Endothelial cell of umbilical vein (primary cell): ENCODE data around the gene PSMC2. TPM values are rescaled to one million over a fixed set of nuclear protein-coding genes. Genes with fewer than 3 reads are reported as not detected.

Experiments used
- BruUV-seq: library from RNA; stranded (reverse); fragments of 400-500 nt; replicated peaks from 2 replicates; lab custom pipeline; 2021; lab: Mats Ljungman, UMichigan
- CTCF ChIA-PET: fragments of 300-600, 350-600 bp; sonication (Branson Sonifier 250); formaldehyde crosslinking; loops from one replicate; lab custom pipeline; 2021; ENCODE audit warnings: antibody characterized with exemption, inconsistent platforms; lab: Charles Lee
- POLR2A ChIA-PET: fragments of 300-600, 350-600 bp; sonication (Branson Sonifier 250); formaldehyde crosslinking; loops from one replicate; lab custom pipeline; 2021; ENCODE audit warnings: antibody characterized with exemption, inconsistent platforms; lab: Charles Lee
- DNase-seq: peaks from one replicate; pipeline ENCODE4 v3.0.0-alpha.2; 2011; ENCODE audit warnings: low read depth, low spot score
- FAIRE-seq: peaks from 2 replicates; lab custom pipeline; 2011; peaks lifted over from hg19 to GRCh38; lab: Jason Lieb, UNC
- H2AFZ ChIP-seq: 2 replicates; pipeline ENCODE4 v1.6.0; 2012; ENCODE audit warnings: low read depth, low read length, control low read depth, inconsistent platforms
- H3K27ac ChIP-seq: 2 replicates; pipeline ENCODE4 v1.5.1; 2011; ENCODE audit warnings: low read depth, mild to moderate bottlenecking, control low read depth, low read length, moderate library complexity; ENCODE audit not compliant: insufficient read depth
- H3K27me3 ChIP-seq, 2 experiments: 2 replicates each; pipeline versions ENCODE4 v1.6.0 to v1.6.1; 2011; ENCODE audit warnings: low read length in 2 of 2, mixed read lengths in 1 of 2; ENCODE audit not compliant: control insufficient read depth in 2 of 2, insufficient read depth in 2 of 2
- H3K36me3 ChIP-seq, 2 experiments: 2 replicates in 1 of 2; 3 replicates in 1 of 2; pipeline ENCODE4 v1.5.1; 2011; ENCODE audit warnings: low read length in 2 of 2, mild to moderate bottlenecking in 1 of 2, moderate library complexity in 1 of 2; ENCODE audit not compliant: control insufficient read depth in 2 of 2, insufficient read depth in 2 of 2; ENCODE audit errors: extremely low read depth in 1 of 2
- H3K4me1 ChIP-seq: 3 replicates; pipeline ENCODE4 v1.5.1; 2011; ENCODE audit warnings: mild to moderate bottlenecking, low read length; ENCODE audit not compliant: control insufficient read depth, insufficient read depth; ENCODE audit errors: extremely low read depth
- H3K4me2 ChIP-seq: 2 replicates; pipeline ENCODE4 v1.6.1; 2011; ENCODE audit warnings: low read length, control low read depth, mixed read lengths; ENCODE audit not compliant: insufficient read depth
- H3K4me3 ChIP-seq, 3 experiments: fragments of 200-600 bp in 1 of 3; sonication (generic), shearing (Covaris generic) in 1 of 3; replicated peaks in 1 of 3; 2 replicates each; pipeline ENCODE4 v1.5.1; 2011 to 2016; ENCODE audit warnings: control low read depth in 3 of 3, low read length in 3 of 3, mild to moderate bottlenecking in 2 of 3, inconsistent platforms in 1 of 3, low read depth in 1 of 3, moderate library complexity in 1 of 3; ENCODE audit not compliant: insufficient read depth in 1 of 3
- H3K79me2 ChIP-seq: 2 replicates; pipeline ENCODE4 v1.6.0; 2012; ENCODE audit warnings: low read length, inconsistent platforms; ENCODE audit not compliant: control insufficient read depth, insufficient read depth
- H3K9ac ChIP-seq: replicated peaks from 2 replicates; pipeline ENCODE3; 2011; ENCODE audit warnings: low read length, control low read depth; ENCODE audit not compliant: insufficient read depth; ENCODE audit errors: extremely low read depth
- H3K9me1 ChIP-seq: replicated peaks from 3 replicates; pipeline ENCODE4 v1.6.0; 2011; ENCODE audit warnings: mild to moderate bottlenecking, low read length; ENCODE audit not compliant: control insufficient read depth, insufficient read depth; ENCODE audit errors: extremely low read depth
- H3K9me3 ChIP-seq: replicated peaks from 2 replicates; pipeline ENCODE4 v1.5.1; 2012; ENCODE audit warnings: low read length, inconsistent platforms; ENCODE audit not compliant: control insufficient read depth, insufficient read depth
- H4K20me1 ChIP-seq: replicated peaks from 2 replicates; pipeline ENCODE3; 2011; ENCODE audit warnings: mild to moderate bottlenecking, low read length; ENCODE audit not compliant: control insufficient read depth, insufficient read depth; ENCODE audit errors: extremely low read depth
- CTCF ChIP-seq, 2 donors: IDR thresholded peaks; 1 replicate in 1 of 2; 2 replicates in 1 of 2; pipeline ENCODE4 v1.5.1; 2011; ENCODE audit warnings: low read length in 2 of 2, mild to moderate bottlenecking in 2 of 2, moderate library complexity in 2 of 2, control low read depth in 1 of 2, inconsistent platforms in 1 of 2, low read depth in 1 of 2; ENCODE audit not compliant: insufficient read depth in 1 of 2; ENCODE audit errors: extremely low read depth in 1 of 2
- EZH2 ChIP-seq: IDR thresholded peaks from 2 replicates; pipeline ENCODE4 v1.6.1; 2012; ENCODE audit warnings: borderline replicate concordance, low read depth, mild to moderate bottlenecking, moderate library complexity, low read length, inconsistent platforms; ENCODE audit not compliant: severe bottlenecking
- FOS ChIP-seq: IDR thresholded peaks from 2 replicates; pipeline ENCODE4 v1.6.1; 2011; ENCODE audit warnings: mild to moderate bottlenecking, low read length, moderate library complexity, borderline replicate concordance; ENCODE audit not compliant: insufficient read depth
- GATA2 ChIP-seq: IDR thresholded peaks from 2 replicates; pipeline ENCODE4 v1.7.0; 2011; ENCODE audit warnings: low read depth, mild to moderate bottlenecking, moderate library complexity, mixed read lengths, low read length; ENCODE audit not compliant: insufficient read length, insufficient read depth
- JUN ChIP-seq: IDR thresholded peaks from 2 replicates; pipeline ENCODE4 v1.6.1; 2011; ENCODE audit warnings: borderline replicate concordance, low read depth; ENCODE audit not compliant: insufficient read length, insufficient read depth
- MAX ChIP-seq: IDR thresholded peaks from 2 replicates; pipeline ENCODE4 v1.6.1; 2011; ENCODE audit not compliant: insufficient read depth, insufficient read length
- MYC ChIP-seq: IDR thresholded peaks from one replicate; pipeline ENCODE4 v1.6.1; 2011; ENCODE audit warnings: mild to moderate bottlenecking, low read depth, low read length
- POLR2A ChIP-seq: IDR thresholded peaks from 2 replicates; pipeline ENCODE4 v1.6.1; 2012; ENCODE audit warnings: low read depth, mild to moderate bottlenecking, control low read depth, low read length
- POLR2AphosphoS5 ChIP-seq: IDR thresholded peaks from 2 replicates; pipeline ENCODE4 v1.6.1; 2012; ENCODE audit warnings: low read depth, mild to moderate bottlenecking, control low read depth, low read length, moderate library complexity; ENCODE audit not compliant: insufficient read depth
- dilution Hi-C: fragments of 300-500 bp; cut with MboI; formaldehyde crosslinking; loops from one replicate; pipeline ENCODE4 v1.15.0; 2019; ENCODE audit warnings: low sequenced_read_pairs; ENCODE audit not compliant: extremely low pct_ligation_motif_present
- intact Hi-C: fragments of 100-400 bp; cut with micrococcal nuclease; formaldehyde crosslinking; loops from one replicate; pipeline ENCODE4 v1.10.0; 2022
- polyA plus RNA-seq, 4 experiments: library from polyadenylated mRNA; depleted of rRNA in 3 of 4; stranded (reverse) in 3 of 4; unstranded in 1 of 4; fragments of >200 nt; gene quantifications; 2 replicates each; pipeline versions ENCODE4 v1.2.1 to v1.2.3, GENCODE V29; 2011 to 2012; ENCODE audit warnings: missing spikeins in 1 of 4
- total RNA-seq: library from RNA; stranded (reverse); gene quantifications from 2 replicates; pipeline ENCODE4 v1.2.3, GENCODE V29; 2021

PSMC2 gene
- total and polyA plus RNA-seq, 2 donors (not counting 3 experiments of a cell fraction or from before 2014, with no cell fraction given), result 109 to 147 TPM

GRCh38 chr7:103301441-103301840, 46.0 kb upstream of the PSMC2 start:
- Histone ChIP-seq H3K36me3 (peaks cover 0 to 22% of the 10 kb centered on the region in 2 experiments), H3K27me3 (no peaks in the 10 kb centered on the region), H4K20me1 (no peaks in the 10 kb centered on the region), H3K9ac (no peak overlapping the region), H3K4me2 (no peak overlapping the region), H3K79me2 (peaks cover 9% of the 10 kb centered on the region), H2AFZ (no peak overlapping the region), H3K4me1 (peaks cover 10% of the 10 kb centered on the region), H3K4me3 (no peak overlapping the region), H3K9me1 (no peaks in the 10 kb centered on the region), H3K27ac (no peak overlapping the region), H3K9me3 (no peaks in the 10 kb centered on the region)
- dilution Hi-C loops, result no loop called here
- CTCF ChIA-PET, result no interaction called here
- POLR2A ChIA-PET, result no interaction called here
- intact Hi-C loops, result no loop called here
- DNase-seq (no peak), FAIRE-seq (no peak)
- TF ChIP-seq CTCF (IDR thresholded peaks at IDR 0.05; ENCODE audit: extremely low read depth in 1 of 2, insufficient read depth in 1 of 2, low read depth in 1 of 2, low read length in 2 of 2) (no peak), POLR2A (no peak), MYC (no peak), GATA2 (no peak), POLR2AphosphoS5 (no peak), EZH2 (no peak), JUN (no peak), FOS (no peak), MAX (no peak)
- BruUV-seq, result no TSS peak
